ENCODE measurements around the gene DPH3. TPM values are rescaled to one million over a fixed set of nuclear protein-coding genes. Genes with fewer than 3 reads are reported as not detected.
A peak's percentile ranks its signal among the peaks of the same experiment; 100 is the strongest.

DPH3 gene
- total and polyA plus RNA-seq, 2 of the 8 experiments (the other 6 are each of a cell fraction or from before 2014, with no cell fraction given), result 9.8 to 40.1 TPM

DNA sequence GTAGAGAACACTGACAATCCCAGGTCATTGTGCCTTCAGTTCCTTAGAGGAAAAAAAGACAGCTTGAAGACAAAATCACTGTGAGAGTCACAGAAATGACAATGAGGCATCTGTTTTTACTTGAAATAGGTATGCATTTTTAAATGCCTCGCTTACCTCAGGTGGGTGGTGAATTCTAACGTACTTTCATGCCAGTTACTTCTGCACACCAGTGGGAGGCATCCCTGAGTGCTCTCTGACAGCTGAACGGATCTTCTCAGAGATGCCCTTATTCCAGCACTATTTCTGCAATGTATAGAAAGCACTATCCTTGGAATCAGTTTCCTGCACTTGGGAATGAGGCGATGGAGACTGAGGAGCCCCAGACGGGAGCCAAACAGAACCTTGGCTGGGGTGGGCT is 16.2 kb downstream of the DPH3 start:
- Histone ChIP-seq H3K79me1 (ENCODE audit: low read depth, low read length) (no peaks in the 10 kb centered on the region), H3K4ac (replicated peaks; ENCODE audit: insufficient read length, low read depth, low read length) (no peak overlapping the region), H3K9me3 (ENCODE audit: insufficient read depth in 2 of 2, low read depth in 1 of 2, low read length in 1 of 2) (no peaks in the 10 kb centered on the region), H4K8ac (ENCODE audit: extremely low read depth, insufficient read depth, low read length) (no peak overlapping the region), H3K18ac (ENCODE audit: extremely low read depth, low read length) (no peak overlapping the region), H2BK20ac (ENCODE audit: low read length) (no peak overlapping the region), H2BK5ac (ENCODE audit: low read depth, low read length) (no peak overlapping the region), H2AFZ (ENCODE audit: low read length) (no peak overlapping the region), H3K56ac (replicated peaks; ENCODE audit: insufficient read length, low read depth, low read length) (no peak overlapping the region), H3K14ac (ENCODE audit: insufficient read length) (no peak overlapping the region), H2BK15ac (ENCODE audit: low read length) (no peak overlapping the region), H3K27me3 (replicated peaks in 1 of 4; ENCODE audit: control insufficient read depth in 3 of 4, extremely low read depth in 1 of 4, insufficient read depth in 3 of 4, low read length in 3 of 4) (no peaks in the 10 kb centered on the region), H4K20me1 (replicated peaks in 1 of 2; ENCODE audit: control insufficient read depth in 1 of 2, insufficient read depth in 2 of 2, low read length in 2 of 2) (no peaks in the 10 kb centered on the region), H4K5ac (ENCODE audit: insufficient read length, low read depth, low read length) (no peak overlapping the region), H3K79me2 (ENCODE audit: control insufficient read depth in 1 of 2, insufficient read depth in 2 of 2, low read length in 2 of 2) (no peaks in the 10 kb centered on the region), H3K23me2 (ENCODE audit: low read depth, low read length) (no peaks in the 10 kb centered on the region), H3K23ac (ENCODE audit: insufficient read length) (no peak overlapping the region), H4K91ac (replicated peaks; ENCODE audit: insufficient read length, low read length) (no peak overlapping the region), H3K4me1 (replicated peaks in 1 of 4; ENCODE audit: control insufficient read depth in 3 of 4, insufficient read depth in 4 of 4, low read length in 3 of 4) (0 out of 7 replicates have a peak, but pooled peaks cover 0 to 4% (median 0%) of the 10 kb centered on the region in 4 experiments), H3K36me3 (ENCODE audit: control insufficient read depth in 2 of 4, insufficient read depth in 4 of 4, low read length in 3 of 4) (no peaks in the 10 kb centered on the region), H3K9ac (replicated peaks in 1 of 4; ENCODE audit: extremely low read depth in 1 of 4, low read depth in 3 of 4, low read length in 3 of 4) (no peak overlapping the region), H2BK120ac (replicated peaks; ENCODE audit: low read depth, low read length) (no peak overlapping the region), H2BK12ac (ENCODE audit: low read depth, low read length) (no peak overlapping the region), H3K4me3 (ENCODE audit: extremely low read depth in 1 of 4, insufficient read depth in 2 of 4, low read depth in 3 of 4, low read length in 4 of 4) (no peak overlapping the region), H2AK5ac (ENCODE audit: low read depth, low read length) (no peak overlapping the region), H3K27ac (ENCODE audit: low read depth, low read length) (no peak overlapping the region), H3K4me2 (ENCODE audit: insufficient read depth in 1 of 2, low read depth in 2 of 2, low read length in 2 of 2) (no peak overlapping the region)
- TF ChIP-seq, protein P1, sequence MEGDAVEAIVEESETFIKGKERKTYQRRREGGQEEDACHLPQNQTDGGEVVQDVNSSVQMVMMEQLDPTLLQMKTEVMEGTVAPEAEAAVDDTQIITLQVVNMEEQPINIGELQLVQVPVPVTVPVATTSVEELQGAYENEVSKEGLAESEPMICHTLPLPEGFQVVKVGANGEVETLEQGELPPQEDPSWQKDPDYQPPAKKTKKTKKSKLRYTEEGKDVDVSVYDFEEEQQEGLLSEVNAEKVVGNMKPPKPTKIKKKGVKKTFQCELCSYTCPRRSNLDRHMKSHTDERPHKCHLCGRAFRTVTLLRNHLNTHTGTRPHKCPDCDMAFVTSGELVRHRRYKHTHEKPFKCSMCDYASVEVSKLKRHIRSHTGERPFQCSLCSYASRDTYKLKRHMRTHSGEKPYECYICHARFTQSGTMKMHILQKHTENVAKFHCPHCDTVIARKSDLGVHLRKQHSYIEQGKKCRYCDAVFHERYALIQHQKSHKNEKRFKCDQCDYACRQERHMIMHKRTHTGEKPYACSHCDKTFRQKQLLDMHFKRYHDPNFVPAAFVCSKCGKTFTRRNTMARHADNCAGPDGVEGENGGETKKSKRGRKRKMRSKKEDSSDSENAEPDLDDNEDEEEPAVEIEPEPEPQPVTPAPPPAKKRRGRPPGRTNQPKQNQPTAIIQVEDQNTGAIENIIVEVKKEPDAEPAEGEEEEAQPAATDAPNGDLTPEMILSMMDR (IDR thresholded peaks at IDR 0.05; ENCODE audit: control extremely low read depth in 1 of 3, insufficient read depth in 1 of 3, low read depth in 1 of 3, low read length in 3 of 3), result peak in 1 of 3 experiments; percentile 14; a peak in 1 of 4 replicates
- no peak for TF ChIP-seq ATF2 (IDR thresholded peaks at IDR 0.05; ENCODE audit: low read length)
- POLR2A ChIA-PET (ENCODE audit: partially characterized antibody), result no interaction called here
- FAIRE-seq (no peak), DNase-seq (ENCODE audit: low read depth in 1 of 2, low spot score in 2 of 2) (no peak)
- WGBS, 2 experiments (ENCODE audit: extremely low coverage in 1 of 2, insufficient coverage in 1 of 2, insufficient read length in 1 of 2, insufficient replicate concordance in 2 of 2, low coverage in 1 of 2, low lambda C conversion rate in 2 of 2, missing lambda C conversion rate in 1 of 2), result 81% methylated on average over 5 of the region's 5 CpGs; no CpG with 5 or more reads in 1 of the 2 experiments
- CTCF ChIA-PET (ENCODE audit: partially characterized antibody), result interaction anchor here (0.6 to 2.5 kb wide), 36 partner anchors 9 to 1098 kb away, joined by 3 to 50 read pairs (median 4); partner anchors contain the start of genes DPH3 and GALNT15
